Suprapubic skin (tissue), 3 donors: ENCODE measurements around the gene WWOX.

ENCODE experiments used
- CTCF ChIP-seq, 2 donors: fragments of 200-600 bp in 1 of 2; fragments of 450-650 bp in 1 of 2; sonication (generic) in 1 of 2; IDR thresholded peaks; one replicate each; pipeline ENCODE4 v1.5.1; 2016 to 2019; ENCODE audit warnings: antibody characterized with exemption in 2 of 2, mild to moderate bottlenecking in 1 of 2, moderate library complexity in 1 of 2
- POLR2AphosphoS5 ChIP-seq, 3 donors: sonication (generic); formaldehyde crosslinking; IDR thresholded peaks; one replicate each; pipeline ENCODE4 v1.6.1; 2017; ENCODE audit warnings: antibody characterized with exemption in 3 of 3

GRCh38 chr16:79154086-79154485 lies 1054.6 kb downstream of the WWOX start:
- TF ChIP-seq POLR2AphosphoS5 (IDR thresholded peaks at IDR 0.05) (no peak), CTCF (IDR thresholded peaks at IDR 0.05) (no peak)
